Natural killer cell (primary cell): ENCODE measurements around the gene ANKRD44. TPM values are rescaled to one million over a fixed set of nuclear protein-coding genes. Genes with fewer than 3 reads are reported as not detected.
A peak's percentile ranks its signal among the peaks of the same experiment; 100 is the strongest.
"Not testable (repeated sequence)": the region's sequence is repeated elsewhere in the genome, so short reads cannot be mapped to it uniquely, and the experiment has no call there.

Experiments used
- ATAC-seq, 3 donors: fragments of 150-1000 bp in 2 of 3; fragments of 200-7000 bp in 1 of 3; cut with Tn5 transposase; 1 replicate in 1 of 3; 2 replicates in 2 of 3; pipeline ENCODE4 v1.10.0; 2021; ENCODE audit warnings: mild to moderate bottlenecking in 2 of 3, moderate library complexity in 2 of 3
- DNase-seq, 2 donors: peaks; one replicate each; pipeline versions ENCODE4 v3.0.0 to v3.0.0-alpha.2; 2013 to 2021; ENCODE audit warnings: mixed read lengths in 1 of 2
- H3K27ac ChIP-seq: one replicate; pipeline ENCODE4 v1.5.1; 2013; ENCODE audit warnings: mild to moderate bottlenecking, low read length
- H3K27me3 ChIP-seq: one replicate; pipeline ENCODE4 v1.6.1; 2013; ENCODE audit warnings: low read length; ENCODE audit not compliant: control insufficient read depth, insufficient read depth
- H3K36me3 ChIP-seq: one replicate; pipeline ENCODE4 v1.6.1; 2013; ENCODE audit warnings: low read length; ENCODE audit not compliant: control insufficient read depth, insufficient read depth
- H3K4me1 ChIP-seq: one replicate; pipeline ENCODE4 v1.6.1; 2013; ENCODE audit warnings: low read length; ENCODE audit not compliant: control insufficient read depth, insufficient read depth
- H3K4me3 ChIP-seq: one replicate; pipeline ENCODE4 v1.5.1; 2013; ENCODE audit warnings: low read length
- H3K9me3 ChIP-seq: one replicate; pipeline ENCODE4 v1.6.1; 2013; ENCODE audit warnings: low read length; ENCODE audit not compliant: control insufficient read depth, insufficient read depth
- H3K27ac Mint-ChIP-seq, 2 donors: one replicate each; pipeline ENCODE4 v1.8.0; 2022; ENCODE audit warnings: mild to moderate bottlenecking in 2 of 2, mixed read lengths in 2 of 2, moderate library complexity in 1 of 2
- H3K27me3 Mint-ChIP-seq, 2 donors: one replicate each; pipeline ENCODE4 v1.8.0; 2022; ENCODE audit warnings: low read depth in 2 of 2, mixed read lengths in 2 of 2
- H3K36me3 Mint-ChIP-seq: one replicate; pipeline ENCODE4 v1.8.0; 2022; ENCODE audit warnings: mixed read lengths
- H3K4me1 Mint-ChIP-seq, 2 donors: one replicate each; pipeline ENCODE4 v1.8.0; 2022; ENCODE audit warnings: mixed read lengths in 2 of 2
- H3K4me3 Mint-ChIP-seq: one replicate; pipeline ENCODE4 v1.8.0; 2022; ENCODE audit warnings: mild to moderate bottlenecking, moderate library complexity, mixed read lengths
- H3K9me3 Mint-ChIP-seq, 2 donors: one replicate each; pipeline ENCODE4 v1.8.0; 2022; ENCODE audit warnings: mixed read lengths in 2 of 2
- CTCF ChIP-seq: fragments of 200-600 bp; IDR thresholded peaks from one replicate; pipeline ENCODE4 v1.8.0; 2022; ENCODE audit warnings: antibody characterized with exemption
- WGBS: methylation state at CpG from one replicate; pipeline ENCODE4 v1.1.7; 2013; ENCODE audit warnings: missing lambda C conversion rate; ENCODE audit not compliant: insufficient coverage; 5-methylcytosine and 5-hydroxymethylcytosine counted together
- intact Hi-C: fragments of 100-400 bp; cut with micrococcal nuclease; formaldehyde crosslinking; loops from one replicate; pipeline ENCODE4 v1.14.2; 2022
- total RNA-seq, 4 donors: library from RNA; stranded (reverse); fragments of 120-200 nt in 1 of 4; gene quantifications; one replicate each; pipeline versions ENCODE4 v1.2.3 to v1.2.4, GENCODE V29; 2013 to 2022

The ANKRD44 gene
- total RNA-seq, 3 donors from 2014 or later (not counting 1 experiment from before 2014, with no cell fraction given), result 252 to 376 (median 311) TPM

- DNase-seq (no peak), ATAC-seq (peak in 1 of 3 donors; percentile 14)
- 98% methylated on average over 5 of the region's 5 CpGs for WGBS
- no peak overlapping the region for H3K27ac ChIP-seq
- Mint-ChIP-seq H3K27me3 (no peaks in the 10 kb centered on the region), H3K9me3 (no peaks in the 10 kb centered on the region), H3K36me3 (no peaks in the 10 kb centered on the region), H3K4me3 (no peak overlapping the region), H3K4me1 (no peaks in the 10 kb centered on the region), H3K27ac (no peak overlapping the region)
- no peaks in the 10 kb centered on the region for H3K36me3 ChIP-seq
- H3K4me3 ChIP-seq, result no peak overlapping the region
- no peaks in the 10 kb centered on the region for H3K27me3 ChIP-seq
- TF ChIP-seq CTCF, result no peak
- intact Hi-C loops, result no loop called here
- H3K4me1 ChIP-seq, result no peaks in the 10 kb centered on the region
- H3K9me3 ChIP-seq, result no peaks in the 10 kb centered on the region
These were observed 35.3 kb upstream of the ANKRD44 start for GRCh38 chr2:197345846-197346370.

DNA sequence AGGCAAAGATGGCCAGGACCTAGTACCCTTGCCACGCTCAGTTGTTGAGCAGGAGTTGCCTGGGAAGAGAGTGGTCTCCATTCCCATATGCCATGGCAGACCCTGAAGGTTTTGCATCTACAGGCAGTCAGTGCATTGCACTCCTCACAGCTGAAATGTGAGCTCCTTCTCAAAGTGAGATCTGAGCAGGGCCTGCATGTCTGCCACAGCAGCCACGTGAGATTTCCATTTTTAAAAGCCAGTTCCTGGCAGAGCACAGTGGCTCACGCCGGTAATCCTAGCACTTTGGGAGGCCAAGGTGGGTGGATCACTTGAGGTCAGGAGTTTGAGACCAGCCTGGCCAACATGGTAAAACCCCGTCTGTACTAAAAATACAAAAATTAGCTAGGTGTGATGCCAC is 33.4 kb upstream of the ANKRD44 start:
- WGBS, result 42% methylated on average over 5 of the region's 5 CpGs
- H3K4me1 ChIP-seq, H3K4me3 Mint-ChIP-seq, H3K27me3 Mint-ChIP-seq, H3K9me3 ChIP-seq, H3K9me3 Mint-ChIP-seq, H3K27me3 ChIP-seq, H3K36me3 Mint-ChIP-seq, H3K4me3 ChIP-seq, intact Hi-C loops, H3K36me3 ChIP-seq, H3K27ac Mint-ChIP-seq, H3K27ac ChIP-seq, DNase-seq, H3K4me1 Mint-ChIP-seq: not testable (repeated sequence)
- peak in 1 of 3 donors; percentile 37 for ATAC-seq

DNA sequence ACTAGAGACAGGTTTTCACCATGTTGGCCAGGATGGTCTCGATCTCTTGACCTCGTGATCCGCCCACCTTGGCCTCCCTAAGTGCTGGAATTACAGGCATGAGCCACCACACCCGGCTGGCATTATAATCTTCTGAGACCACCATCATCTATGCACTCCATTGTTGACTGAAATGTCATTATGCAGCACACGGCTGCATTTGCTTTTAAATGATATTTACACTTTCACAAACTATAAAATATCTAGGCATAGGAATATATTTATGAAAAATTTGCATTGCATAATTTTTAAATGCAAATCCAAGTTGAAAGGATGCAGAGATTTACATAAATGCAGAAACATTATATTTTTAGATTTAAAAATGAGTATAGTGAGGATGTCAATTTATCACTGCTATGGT is 30.0 kb upstream of the ANKRD44 start:
- no peaks in the 10 kb centered on the region for H3K9me3 Mint-ChIP-seq
- no peaks in the 10 kb centered on the region for H3K36me3 Mint-ChIP-seq
- no peak overlapping the region for H3K4me3 Mint-ChIP-seq
- Histone ChIP-seq H3K27me3 (no peaks in the 10 kb centered on the region), H3K27ac (no peak overlapping the region), H3K4me3 (no peak overlapping the region), H3K36me3 (no peaks in the 10 kb centered on the region), H3K4me1 (no peaks in the 10 kb centered on the region), H3K9me3 (no peaks in the 10 kb centered on the region)
- no peak for TF ChIP-seq CTCF
- no peak for ATAC-seq
- H3K27me3 Mint-ChIP-seq, result peaks cover 0 to 3% of the 10 kb centered on the region in 2 donors
- intact Hi-C loops, result no loop called here
- no peak overlapping the region for H3K27ac Mint-ChIP-seq
- 92% methylated on average over 4 of the region's 5 CpGs for WGBS
- no peak for DNase-seq
- H3K4me1 Mint-ChIP-seq, result no peaks in the 10 kb centered on the region

DNA sequence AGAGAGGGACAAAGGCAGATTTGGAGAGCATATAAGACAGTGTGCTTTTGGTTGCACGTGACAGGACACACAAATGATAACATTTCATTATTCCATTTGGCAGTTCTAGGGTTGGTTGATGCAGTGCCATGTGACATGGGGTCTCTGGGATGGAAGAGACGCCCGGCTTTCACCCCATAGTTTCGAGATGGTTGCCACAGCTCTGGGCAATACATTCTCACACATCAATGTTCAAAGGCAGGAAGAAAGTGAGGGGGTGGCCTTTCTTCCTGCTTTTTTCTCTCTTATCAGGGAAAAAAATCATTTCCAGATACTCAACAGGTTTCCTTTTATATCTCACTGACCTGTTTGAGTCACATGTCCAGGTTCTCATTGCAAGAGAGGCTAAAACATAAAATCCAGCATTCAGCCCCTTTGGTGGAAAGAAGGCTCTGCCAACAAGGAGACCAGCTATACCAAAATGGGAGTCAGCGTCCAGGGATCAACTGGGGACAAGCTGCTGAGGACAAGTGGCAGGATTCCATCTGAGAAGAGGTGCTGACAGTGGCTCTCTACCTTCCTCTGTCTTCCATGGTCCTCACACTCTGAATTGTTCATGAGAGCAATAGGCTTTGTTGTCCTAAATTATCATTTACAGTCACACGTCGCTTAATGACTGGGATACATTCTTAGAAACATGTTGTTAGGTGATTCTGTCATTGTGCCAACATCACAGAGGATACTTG is 29.1 kb upstream of the ANKRD44 start:
- H3K4me3 Mint-ChIP-seq, result no peak overlapping the region
- H3K36me3 ChIP-seq, result no peaks in the 10 kb centered on the region
- TF ChIP-seq CTCF, result no peak
- intact Hi-C loops, result no loop called here
- H3K9me3 Mint-ChIP-seq, result no peaks in the 10 kb centered on the region
- no peaks in the 10 kb centered on the region for H3K27me3 ChIP-seq
- H3K27me3 Mint-ChIP-seq, result peaks cover 0 to 3% of the 10 kb centered on the region in 2 donors
- WGBS, result 81% methylated on average over 2 of the region's 7 CpGs
- no peak overlapping the region for H3K4me3 ChIP-seq
- H3K27ac ChIP-seq, result no peak overlapping the region
- H3K27ac Mint-ChIP-seq, result no peak overlapping the region
- no peak for ATAC-seq
- H3K4me1 Mint-ChIP-seq, result no peaks in the 10 kb centered on the region
- H3K36me3 Mint-ChIP-seq, result no peaks in the 10 kb centered on the region
- H3K4me1 ChIP-seq, result no peaks in the 10 kb centered on the region
- DNase-seq, result no peak
- no peaks in the 10 kb centered on the region for H3K9me3 ChIP-seq
